Activated naive CD8-positive, alpha-beta T cell (primary cell): ENCODE measurements around the gene DAPK1.

Source experiments
- H3K27ac Mint-ChIP-seq: one replicate; pipeline ENCODE4 v1.8.0; 2021; ENCODE audit warnings: mixed read lengths
- H3K27me3 Mint-ChIP-seq: one replicate; pipeline ENCODE4 v1.8.0; 2021; ENCODE audit warnings: mixed read lengths
- H3K36me3 Mint-ChIP-seq: one replicate; pipeline ENCODE4 v1.8.0; 2021; ENCODE audit warnings: mixed read lengths
- H3K4me1 Mint-ChIP-seq: one replicate; pipeline ENCODE4 v1.8.0; 2021; ENCODE audit warnings: low read depth, mixed read lengths
- H3K4me3 Mint-ChIP-seq: one replicate; pipeline ENCODE4 v1.8.0; 2021; ENCODE audit warnings: mild to moderate bottlenecking, mixed read lengths
- H3K9me3 Mint-ChIP-seq: one replicate; pipeline ENCODE4 v1.8.0; 2021; ENCODE audit warnings: low read depth, mixed read lengths

Gene DAPK1

GRCh38 chr9:87572719-87573118 lies 75.1 kb downstream of the DAPK1 start:
- H3K27ac Mint-ChIP-seq = no peak overlapping the region
- no peaks in the 10 kb centered on the region for H3K36me3 Mint-ChIP-seq
- no peak overlapping the region for H3K4me3 Mint-ChIP-seq
- H3K9me3 Mint-ChIP-seq = no peaks in the 10 kb centered on the region
- H3K27me3 Mint-ChIP-seq = no peaks in the 10 kb centered on the region
- peaks cover 4% of the 10 kb centered on the region for H3K4me1 Mint-ChIP-seq

GRCh38 chr9:87573841-87574342 lies 76.2 kb downstream of the DAPK1 start:
- Mint-ChIP-seq H3K27ac (no peak overlapping the region), H3K27me3 (no peaks in the 10 kb centered on the region), H3K4me3 (no peak overlapping the region), H3K9me3 (no peaks in the 10 kb centered on the region), H3K36me3 (no peaks in the 10 kb centered on the region), H3K4me1 (peaks cover 4% of the 10 kb centered on the region)

- no peak overlapping the region for H3K4me3 Mint-ChIP-seq
- H3K27me3 Mint-ChIP-seq = no peaks in the 10 kb centered on the region
Observed at GRCh38 chr9:87577746-87578145, 80.1 kb downstream of the DAPK1 start.

GRCh38 chr9:87578625-87579024 lies 81.0 kb downstream of the DAPK1 start:
- H3K36me3 Mint-ChIP-seq = no peaks in the 10 kb centered on the region
- no peak overlapping the region for H3K27ac Mint-ChIP-seq
- H3K4me1 Mint-ChIP-seq = no peaks in the 10 kb centered on the region
- no peaks in the 10 kb centered on the region for H3K27me3 Mint-ChIP-seq
- no peak overlapping the region for H3K4me3 Mint-ChIP-seq
- H3K9me3 Mint-ChIP-seq = no peaks in the 10 kb centered on the region

More at GRCh38 chr9:87577746-87578145, 80.1 kb downstream of the DAPK1 start:
- Mint-ChIP-seq H3K36me3 (no peaks in the 10 kb centered on the region), H3K9me3 (no peaks in the 10 kb centered on the region), H3K27ac (no peak overlapping the region), H3K4me1 (no peaks in the 10 kb centered on the region)

GRCh38 chr9:87579781-87580541 lies 82.3 kb downstream of the DAPK1 start:
- H3K27me3 Mint-ChIP-seq = no peaks in the 10 kb centered on the region
- H3K27ac Mint-ChIP-seq = no peak overlapping the region
- no peaks in the 10 kb centered on the region for H3K9me3 Mint-ChIP-seq
- H3K4me1 Mint-ChIP-seq = no peaks in the 10 kb centered on the region
- H3K36me3 Mint-ChIP-seq = no peaks in the 10 kb centered on the region
- no peak overlapping the region for H3K4me3 Mint-ChIP-seq

- Mint-ChIP-seq H3K4me1 (no peaks in the 10 kb centered on the region), H3K27ac (no peak overlapping the region), H3K36me3 (no peaks in the 10 kb centered on the region), H3K4me3 (no peak overlapping the region), H3K9me3 (no peaks in the 10 kb centered on the region), H3K27me3 (no peaks in the 10 kb centered on the region)
Observed at GRCh38 chr9:87580941-87581438, 83.3 kb downstream of the DAPK1 start.

GRCh38 chr9:87581513-87581912 lies 83.8 kb downstream of the DAPK1 start:
- no peaks in the 10 kb centered on the region for H3K27me3 Mint-ChIP-seq
- H3K36me3 Mint-ChIP-seq = no peaks in the 10 kb centered on the region
- no peaks in the 10 kb centered on the region for H3K9me3 Mint-ChIP-seq
- H3K4me1 Mint-ChIP-seq = no peaks in the 10 kb centered on the region
- no peak overlapping the region for H3K4me3 Mint-ChIP-seq
- no peak overlapping the region for H3K27ac Mint-ChIP-seq

GRCh38 chr9:87581949-87582637 lies 84.4 kb downstream of the DAPK1 start:
- Mint-ChIP-seq H3K4me1 (no peaks in the 10 kb centered on the region), H3K27ac (no peak overlapping the region)

GRCh38 chr9:87584326-87584725 lies 86.7 kb downstream of the DAPK1 start:
- Mint-ChIP-seq H3K36me3 (no peaks in the 10 kb centered on the region), H3K4me1 (no peaks in the 10 kb centered on the region), H3K4me3 (no peak overlapping the region), H3K27me3 (no peaks in the 10 kb centered on the region), H3K9me3 (no peaks in the 10 kb centered on the region), H3K27ac (no peak overlapping the region)

More at GRCh38 chr9:87581949-87582637, 84.4 kb downstream of the DAPK1 start:
- Mint-ChIP-seq H3K27me3 (no peaks in the 10 kb centered on the region), H3K36me3 (no peaks in the 10 kb centered on the region), H3K4me3 (no peak overlapping the region), H3K9me3 (no peaks in the 10 kb centered on the region)

- Mint-ChIP-seq H3K27me3 (no peaks in the 10 kb centered on the region), H3K4me3 (no peak overlapping the region), H3K4me1 (no peaks in the 10 kb centered on the region), H3K36me3 (no peaks in the 10 kb centered on the region), H3K9me3 (no peaks in the 10 kb centered on the region), H3K27ac (no peak overlapping the region)
Observed at GRCh38 chr9:87585123-87585855, 87.6 kb downstream of the DAPK1 start.

- Mint-ChIP-seq H3K27ac (no peak overlapping the region), H3K36me3 (no peaks in the 10 kb centered on the region), H3K4me3 (no peak overlapping the region), H3K9me3 (no peaks in the 10 kb centered on the region), H3K27me3 (no peaks in the 10 kb centered on the region), H3K4me1 (no peaks in the 10 kb centered on the region)
Observed at GRCh38 chr9:87586731-87587355, 89.2 kb downstream of the DAPK1 start.

- H3K27ac Mint-ChIP-seq = no peak overlapping the region
- H3K4me3 Mint-ChIP-seq = no peak overlapping the region
- H3K36me3 Mint-ChIP-seq = no peaks in the 10 kb centered on the region
- H3K4me1 Mint-ChIP-seq = no peaks in the 10 kb centered on the region
- no peaks in the 10 kb centered on the region for H3K27me3 Mint-ChIP-seq
- no peaks in the 10 kb centered on the region for H3K9me3 Mint-ChIP-seq
Observed at GRCh38 chr9:87587356-87587745, 89.7 kb downstream of the DAPK1 start.

- H3K9me3 Mint-ChIP-seq = no peaks in the 10 kb centered on the region
- H3K4me1 Mint-ChIP-seq = no peaks in the 10 kb centered on the region
- no peak overlapping the region for H3K27ac Mint-ChIP-seq
- H3K36me3 Mint-ChIP-seq = no peaks in the 10 kb centered on the region
- H3K4me3 Mint-ChIP-seq = no peak overlapping the region
- no peaks in the 10 kb centered on the region for H3K27me3 Mint-ChIP-seq
Observed at GRCh38 chr9:87587864-87588263, 90.2 kb downstream of the DAPK1 start.

- Mint-ChIP-seq H3K27ac (no peak overlapping the region), H3K4me1 (no peaks in the 10 kb centered on the region), H3K36me3 (no peaks in the 10 kb centered on the region), H3K4me3 (no peak overlapping the region), H3K9me3 (no peaks in the 10 kb centered on the region), H3K27me3 (no peaks in the 10 kb centered on the region)
Observed at GRCh38 chr9:87588339-87588738, 90.7 kb downstream of the DAPK1 start.
